ENCODE results near the gene SASH1. TPM values are rescaled to one million over a fixed set of nuclear protein-coding genes. Genes with fewer than 3 reads are reported as not detected.

SASH1 gene
- total RNA-seq, 6 donors from 2014 or later = 59.3 to 131 (median 79.2) TPM

GRCh38 chr6:148440016-148440415, 97.4 kb downstream of the SASH1 start:
- H3K9me3 ChIP-seq = no peaks in the 10 kb centered on the region
- peaks cover 17 to 55% (median 41%) of the 10 kb centered on the region in 4 donors for H3K4me1 ChIP-seq
- ATAC-seq (ENCODE audit: low FRiP score in 2 of 2) (no peak), DNase-seq (no peak)
- peaks cover 0 to 3% (median 0%) of the 10 kb centered on the region in 4 donors for H3K36me3 ChIP-seq
- 88 to 92% methylated on average over 13 of the region's 13 CpGs for WGBS, 2 donors
- no peak overlapping the region for H3K4me3 ChIP-seq
- peak overlapping the region in 2 of 4 donors; percentile 32 to 89 for H3K27ac ChIP-seq
- no peaks in the 10 kb centered on the region for H3K27me3 ChIP-seq
- TF ChIP-seq CTCF (IDR thresholded peaks at IDR 0.05) (no peak), EP300 (IDR thresholded peaks at IDR 0.05) (no peak), POLR2A (IDR thresholded peaks at IDR 0.05) (no peak), POLR2AphosphoS5 (IDR thresholded peaks at IDR 0.05) (no peak)

GRCh38 chr6:148440877-148441453, 98.3 kb downstream of the SASH1 start:
- TF ChIP-seq POLR2A (IDR thresholded peaks at IDR 0.05) = no peak
- peak in 2 of 4 donors; percentile 44 to 70 for TF ChIP-seq EP300 (IDR thresholded peaks at IDR 0.05)
- TF ChIP-seq CTCF (IDR thresholded peaks at IDR 0.05) = no peak
- peak in 1 of 2 donors; percentile 56 for TF ChIP-seq POLR2AphosphoS5 (IDR thresholded peaks at IDR 0.05)
- WGBS, 2 donors = 19 to 21% methylated on average over 9 of the region's 9 CpGs
- ATAC-seq (ENCODE audit: low FRiP score in 2 of 2) (peak; percentile 77 to 91), DNase-seq (peak in 1 of 2 donors; percentile 73)
- Histone ChIP-seq H3K27me3 (no peaks in the 10 kb centered on the region), H3K9me3 (no peaks in the 10 kb centered on the region), H3K4me1 (peaks cover 17 to 56% (median 35%) of the 10 kb centered on the region in 4 donors), H3K36me3 (peaks cover 0 to 7% (median 0%) of the 10 kb centered on the region in 4 donors), H3K27ac (peak overlapping the region; percentile 79 to 89 (median 86)), H3K4me3 (no peak overlapping the region)

GRCh38 chr6:148441454-148441911, 98.8 kb downstream of the SASH1 start:
- H3K36me3 ChIP-seq = peaks cover 0 to 7% (median 0%) of the 10 kb centered on the region in 4 donors
- no peaks in the 10 kb centered on the region for H3K27me3 ChIP-seq
- H3K4me1 ChIP-seq = peaks cover 17 to 56% (median 34%) of the 10 kb centered on the region in 4 donors
- DNase-seq = no peak
- ATAC-seq (ENCODE audit: low FRiP score in 2 of 2) = peak; percentile 74 to 87
- peak overlapping the region; percentile 79 to 89 (median 86) for H3K27ac ChIP-seq
- TF ChIP-seq EP300 (IDR thresholded peaks at IDR 0.05) (peak; percentile 19 to 93 (median 47)), POLR2AphosphoS5 (IDR thresholded peaks at IDR 0.05) (peak in 1 of 2 donors; percentile 55), POLR2A (IDR thresholded peaks at IDR 0.05) (peak in 1 of 4 donors; percentile 15), CTCF (IDR thresholded peaks at IDR 0.05) (no peak)
- 16 to 19% methylated on average over 4 of the region's 4 CpGs for WGBS, 2 donors
- H3K9me3 ChIP-seq = no peaks in the 10 kb centered on the region
- no peak overlapping the region for H3K4me3 ChIP-seq

GRCh38 chr6:148443798-148444560, 101.3 kb downstream of the SASH1 start:
- 93 to 95% methylated on average over 7 of the region's 7 CpGs for WGBS, 2 donors
- H3K9me3 ChIP-seq = no peaks in the 10 kb centered on the region
- ATAC-seq (ENCODE audit: low FRiP score in 2 of 2) (no peak), DNase-seq (no peak)
- no peak overlapping the region for H3K4me3 ChIP-seq
- H3K27ac ChIP-seq = peak overlapping the region in 1 of 4 donors; percentile 37
- H3K36me3 ChIP-seq = peaks cover 0 to 7% (median 0%) of the 10 kb centered on the region in 4 donors
- H3K4me1 ChIP-seq = peaks cover 20 to 62% (median 38%) of the 10 kb centered on the region in 4 donors
- no peaks in the 10 kb centered on the region for H3K27me3 ChIP-seq
- TF ChIP-seq POLR2A (IDR thresholded peaks at IDR 0.05) (no peak), POLR2AphosphoS5 (IDR thresholded peaks at IDR 0.05) (no peak), CTCF (IDR thresholded peaks at IDR 0.05) (no peak), EP300 (IDR thresholded peaks at IDR 0.05) (no peak)
